HG03442 (cell line): ENCODE results near the gene ZNF581.

ENCODE experiments used
- ATAC-seq: cut with Tn5 transposase; IDR thresholded peaks from one replicate; pipeline ENCODE4 v1.9.1; 2021; ENCODE audit warnings: mild to moderate bottlenecking, moderate library complexity; ENCODE audit not compliant: unreplicated experiment

The ZNF581 gene

GRCh38 chr19:55647732-55648584 is 4.5 kb downstream of the ZNF581 start, which contains the start of gene CCDC106:
Gene CCDC106, plus strand, starts transcription at chr19:55648212. Its CDS starts 835 bp downstream, at chr19:55649047.
- no peak for ATAC-seq

- no peak for ATAC-seq
Observed at GRCh38 chr19:55648585-55649267, 5.3 kb downstream of the ZNF581 start.

- no peak for ATAC-seq
Observed at GRCh38 chr19:55649268-55650125, 6.0 kb downstream of the ZNF581 start.

GRCh38 chr19:55650126-55650557 is 6.7 kb downstream of the ZNF581 start:
- no peak for ATAC-seq

- no peak for ATAC-seq
Observed at GRCh38 chr19:55650602-55651230, 7.3 kb downstream of the ZNF581 start.

- ATAC-seq, result no peak
Observed at GRCh38 chr19:55651236-55651635, 7.8 kb downstream of the ZNF581 start.

GRCh38 chr19:55652311-55653128 is 9.1 kb downstream of the ZNF581 start:
- ATAC-seq, result no peak

- ATAC-seq, result peak; percentile 35
Observed at GRCh38 chr19:55653651-55654322, 10.3 kb downstream of the ZNF581 start.

- ATAC-seq, result peak; percentile 51
Observed at GRCh38 chr19:55654323-55654867, 10.9 kb downstream of the ZNF581 start.

GRCh38 chr19:55654868-55655647 is 11.6 kb downstream of the ZNF581 start, which contains the start of gene U2AF2:
Gene U2AF2, plus strand, starts transcription at chr19:55655035. Its CDS starts 70 bp downstream, at chr19:55655105.
- peak; percentile 30 for ATAC-seq

- no peak for ATAC-seq
Observed at GRCh38 chr19:55655648-55656040, 12.2 kb downstream of the ZNF581 start.

- ATAC-seq, result no peak
Observed at GRCh38 chr19:55656552-55656951, 13.1 kb downstream of the ZNF581 start.

GRCh38 chr19:55656988-55657747 is 13.7 kb downstream of the ZNF581 start:
- ATAC-seq, result no peak

GRCh38 chr19:55658846-55659459 is 15.5 kb downstream of the ZNF581 start:
- no peak for ATAC-seq

GRCh38 chr19:55659822-55660221 is 16.4 kb downstream of the ZNF581 start:
- no peak for ATAC-seq

- no peak for ATAC-seq
Observed at GRCh38 chr19:55660404-55660803, 17.0 kb downstream of the ZNF581 start.

- no peak for ATAC-seq
Observed at GRCh38 chr19:55660991-55661390, 17.5 kb downstream of the ZNF581 start.
